H1 (cell line): ENCODE results near the gene FAM149A.

Experiments
- PHF8 ChIP-seq: fragments of 200-600 bp; sonication (generic); conservative IDR thresholded peaks from 2 replicates; pipeline ENCODE4 v1.7.1; 2012; ENCODE audit warnings: low read depth, mild to moderate bottlenecking, inconsistent platforms, low read length, moderate library complexity
- RFX5 ChIP-seq: IDR thresholded peaks from 2 replicates; pipeline ENCODE4 v1.6.1; 2011; ENCODE audit warnings: low read depth, low read length, improper control_type of control experiment, borderline replicate concordance
- ZNF274 ChIP-seq: IDR thresholded peaks from 2 replicates; pipeline ENCODE4 v1.7.0; 2012; ENCODE audit warnings: low read length, borderline replicate concordance; ENCODE audit errors: extremely low read depth
- TF ChIP-seq, protein P1 (sequence below), 3 experiments: IDR thresholded peaks; 1 replicate in 2 of 3; 2 replicates in 1 of 3; pipeline versions ENCODE4 v1.5.1 to v1.6.1; 2011; ENCODE audit warnings: low read length in 3 of 3, mild to moderate bottlenecking in 3 of 3, inconsistent platforms in 2 of 3, low read depth in 1 of 3, moderate library complexity in 1 of 3; ENCODE audit not compliant: insufficient read depth in 1 of 3; ENCODE audit errors: control extremely low read depth in 1 of 3

- TF ChIP-seq ZNF274 (no peak), PHF8 (no peak; the same call in 1 of the 2 replicates), RFX5 (no peak)
- TF ChIP-seq, protein P1, sequence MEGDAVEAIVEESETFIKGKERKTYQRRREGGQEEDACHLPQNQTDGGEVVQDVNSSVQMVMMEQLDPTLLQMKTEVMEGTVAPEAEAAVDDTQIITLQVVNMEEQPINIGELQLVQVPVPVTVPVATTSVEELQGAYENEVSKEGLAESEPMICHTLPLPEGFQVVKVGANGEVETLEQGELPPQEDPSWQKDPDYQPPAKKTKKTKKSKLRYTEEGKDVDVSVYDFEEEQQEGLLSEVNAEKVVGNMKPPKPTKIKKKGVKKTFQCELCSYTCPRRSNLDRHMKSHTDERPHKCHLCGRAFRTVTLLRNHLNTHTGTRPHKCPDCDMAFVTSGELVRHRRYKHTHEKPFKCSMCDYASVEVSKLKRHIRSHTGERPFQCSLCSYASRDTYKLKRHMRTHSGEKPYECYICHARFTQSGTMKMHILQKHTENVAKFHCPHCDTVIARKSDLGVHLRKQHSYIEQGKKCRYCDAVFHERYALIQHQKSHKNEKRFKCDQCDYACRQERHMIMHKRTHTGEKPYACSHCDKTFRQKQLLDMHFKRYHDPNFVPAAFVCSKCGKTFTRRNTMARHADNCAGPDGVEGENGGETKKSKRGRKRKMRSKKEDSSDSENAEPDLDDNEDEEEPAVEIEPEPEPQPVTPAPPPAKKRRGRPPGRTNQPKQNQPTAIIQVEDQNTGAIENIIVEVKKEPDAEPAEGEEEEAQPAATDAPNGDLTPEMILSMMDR (IDR thresholded peaks at IDR 0.05; ENCODE audit: control extremely low read depth in 1 of 3, insufficient read depth in 1 of 3, low read depth in 1 of 3, low read length in 3 of 3), result no peak
Observed at GRCh38 chr4:186192066-186192612, 87.6 kb downstream of the FAM149A start.
